Smooth muscle cell (in vitro differentiated cells): ENCODE results near the gene CRP. TPM values are rescaled to one million over a fixed set of nuclear protein-coding genes. Genes with fewer than 3 reads are reported as not detected.

ENCODE experiments used
- DNase-seq: peaks from one replicate; lab custom pipeline; 2025; ENCODE audit not compliant: unreplicated experiment; lab: John Stamatoyannopoulos, UW
- H2AFZ ChIP-seq: fragments of 200-600 bp; sonication (generic); 2 replicates; pipeline ENCODE4 v1.6.0; 2016; ENCODE audit warnings: antibody characterized with exemption, low read depth, mild to moderate bottlenecking
- H3F3A ChIP-seq: fragments of 200-600 bp; sonication (generic); 2 replicates; pipeline ENCODE4 v1.6.0; 2017; ENCODE audit warnings: antibody characterized with exemption, low read depth
- H3K27ac ChIP-seq: fragments of 200-600 bp; sonication (generic); 2 replicates; pipeline ENCODE4 v1.5.1; 2016; ENCODE audit warnings: low read depth, mild to moderate bottlenecking
- H3K27me3 ChIP-seq: fragments of 200-600 bp; sonication (generic); 2 replicates; pipeline ENCODE4 v1.6.1; 2016; ENCODE audit warnings: low read depth, mild to moderate bottlenecking
- H3K36me3 ChIP-seq: fragments of 200-600 bp; sonication (generic); 2 replicates; pipeline ENCODE4 v1.5.1; 2016; ENCODE audit warnings: low read depth
- H3K4me1 ChIP-seq: fragments of 200-600 bp; sonication (generic); 2 replicates; pipeline ENCODE4 v1.5.1; 2016; ENCODE audit warnings: low read depth
- H3K4me2 ChIP-seq: fragments of 200-600 bp; sonication (generic); 2 replicates; pipeline ENCODE4 v1.6.0; 2016; ENCODE audit warnings: mild to moderate bottlenecking
- H3K4me3 ChIP-seq: fragments of 200-600 bp; sonication (generic); 2 replicates; pipeline ENCODE4 v1.5.1; 2016; ENCODE audit warnings: mild to moderate bottlenecking
- H3K79me2 ChIP-seq: fragments of 200-600 bp; sonication (generic); 2 replicates; pipeline ENCODE4 v1.6.0; 2016; ENCODE audit warnings: low read depth, mild to moderate bottlenecking
- H3K9ac ChIP-seq: fragments of 200-600 bp; sonication (generic); 2 replicates; pipeline ENCODE4 v1.6.0; 2016; ENCODE audit warnings: low read depth
- H3K9me3 ChIP-seq: fragments of 200-600 bp; sonication (generic); replicated peaks from 2 replicates; pipeline ENCODE4 v1.5.1; 2016; ENCODE audit warnings: low read depth
- H4K20me1 ChIP-seq: fragments of 200-600 bp; sonication (generic); 2 replicates; pipeline ENCODE4 v1.6.0; 2016; ENCODE audit warnings: low read depth
- CTCF ChIP-seq: fragments of 200-600 bp; sonication (generic); IDR thresholded peaks from 2 replicates; pipeline ENCODE4 v1.5.1; 2017; ENCODE audit warnings: borderline replicate concordance, mild to moderate bottlenecking, antibody characterized with exemption; ENCODE audit not compliant: insufficient read depth, poor library complexity, severe bottlenecking
- WGBS: methylation state at CpG from one replicate; pipeline ENCODE4 v1.1.7; 2016; ENCODE audit warnings: low lambda C conversion rate; 5-methylcytosine and 5-hydroxymethylcytosine counted together
- polyA plus RNA-seq: library from polyadenylated mRNA; unstranded; fragments of >200 nt; fragmentation: Nextera tagmentation; extraction: Ambion mirVana; gene quantifications from 2 replicates; pipeline ENCODE4 v1.2.1, GENCODE V29; 2016
- total RNA-seq: library from RNA; depleted of rRNA; stranded (reverse); fragments of >200 nt; gene quantifications from 2 replicates; pipeline ENCODE4 v1.2.3, GENCODE V29; 2014

CRP gene
- total and polyA plus RNA-seq, 2 experiments from 2014 or later = not detected

GRCh38 chr1:159712080-159712479 is 2.3 kb downstream of the CRP start:
- no peaks in the 10 kb centered on the region for H4K20me1 ChIP-seq
- H3F3A ChIP-seq = no peaks in the 10 kb centered on the region
- H3K27ac ChIP-seq = no peak overlapping the region
- H3K4me1 ChIP-seq = no peaks in the 10 kb centered on the region
- no peak for TF ChIP-seq CTCF
- H2AFZ ChIP-seq = no peak overlapping the region
- no peak overlapping the region for H3K4me3 ChIP-seq
- no peaks in the 10 kb centered on the region for H3K36me3 ChIP-seq
- H3K9ac ChIP-seq = no peak overlapping the region
- no peak overlapping the region for H3K4me2 ChIP-seq
- no peaks in the 10 kb centered on the region for H3K27me3 ChIP-seq
- no peaks in the 10 kb centered on the region for H3K79me2 ChIP-seq
- 16% methylated on average over 1 of the region's 1 CpG for WGBS
- DNase-seq = no peak
- H3K9me3 ChIP-seq = no peaks in the 10 kb centered on the region

GRCh38 chr1:159707472-159708260 is 6.7 kb downstream of the CRP start:
- Histone ChIP-seq H2AFZ (no peak overlapping the region), H3F3A (no peaks in the 10 kb centered on the region), H3K27ac (no peak overlapping the region), H3K9me3 (peaks cover 15% of the 10 kb centered on the region), H3K4me3 (no peak overlapping the region), H3K9ac (no peak overlapping the region), H3K4me2 (no peak overlapping the region), H3K27me3 (no peaks in the 10 kb centered on the region), H3K79me2 (no peaks in the 10 kb centered on the region), H4K20me1 (no peaks in the 10 kb centered on the region), H3K36me3 (no peaks in the 10 kb centered on the region), H3K4me1 (no peaks in the 10 kb centered on the region)
- DNase-seq = no peak
- no peak for TF ChIP-seq CTCF
- 69% methylated on average over 6 of the region's 6 CpGs for WGBS

GRCh38 chr1:159705904-159706256 is 8.5 kb downstream of the CRP start:
- peaks cover 15% of the 10 kb centered on the region for H3K9me3 ChIP-seq
- no peak for DNase-seq
- no peak overlapping the region for H3K9ac ChIP-seq
- 43% methylated on average over 3 of the region's 3 CpGs for WGBS
- no peak overlapping the region for H3K27ac ChIP-seq
- no peaks in the 10 kb centered on the region for H3F3A ChIP-seq
- no peaks in the 10 kb centered on the region for H3K27me3 ChIP-seq
- no peaks in the 10 kb centered on the region for H3K4me1 ChIP-seq
- H4K20me1 ChIP-seq = no peaks in the 10 kb centered on the region
- TF ChIP-seq CTCF = no peak
- no peak overlapping the region for H3K4me2 ChIP-seq
- no peaks in the 10 kb centered on the region for H3K36me3 ChIP-seq
- no peaks in the 10 kb centered on the region for H3K79me2 ChIP-seq
- no peak overlapping the region for H3K4me3 ChIP-seq
- no peak overlapping the region for H2AFZ ChIP-seq
